ENCODE data around the gene LILRB1. TPM values are rescaled to one million over a fixed set of nuclear protein-coding genes. Genes with fewer than 3 reads are reported as not detected.
"Not testable (repeated sequence)": the region's sequence is repeated elsewhere in the genome, so short reads cannot be mapped to it uniquely, and the experiment has no call there.

LILRB1 gene
- total RNA-seq, 2 donors from 2014 or later: 4.7 to 8.2 TPM

DNA sequence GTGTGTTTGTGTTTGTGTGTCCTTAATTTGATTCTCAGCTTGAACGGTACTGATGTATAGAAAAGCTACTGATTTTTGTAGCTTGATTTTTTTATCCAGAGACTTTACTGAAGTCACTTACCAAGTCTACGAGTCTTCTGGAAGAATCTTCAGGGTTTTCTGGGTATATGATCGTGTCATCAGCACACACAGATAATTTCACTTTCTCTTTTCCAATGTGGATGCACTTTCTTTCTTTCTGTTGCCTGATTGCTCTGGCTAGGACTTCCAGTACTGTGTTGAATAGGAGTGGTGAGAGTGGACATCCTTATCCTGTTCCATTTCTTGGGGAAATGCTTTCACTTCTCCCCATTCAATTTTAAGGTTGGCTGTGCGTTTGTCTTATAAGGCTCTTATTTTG lies 7.9 kb upstream of the LILRB1 start:
- no peak for DNase-seq (ENCODE audit: low spot score)
- intact Hi-C loops (cut with DNase I): no loop called here

- DNase-seq (ENCODE audit: low spot score); intact Hi-C loops (cut with DNase I): not testable (repeated sequence)
Measured at GRCh38 chr19:54624234-54624633, 6.0 kb upstream of the LILRB1 start.

- intact Hi-C loops (cut with DNase I); DNase-seq (ENCODE audit: low spot score): not testable (repeated sequence)
Measured at GRCh38 chr19:54624934-54625730, 5.2 kb upstream of the LILRB1 start.

GRCh38 chr19:54626757-54627156 lies 3.5 kb upstream of the LILRB1 start:
- no peak for DNase-seq (ENCODE audit: low spot score)
- intact Hi-C loops (cut with DNase I): no loop called here

DNA sequence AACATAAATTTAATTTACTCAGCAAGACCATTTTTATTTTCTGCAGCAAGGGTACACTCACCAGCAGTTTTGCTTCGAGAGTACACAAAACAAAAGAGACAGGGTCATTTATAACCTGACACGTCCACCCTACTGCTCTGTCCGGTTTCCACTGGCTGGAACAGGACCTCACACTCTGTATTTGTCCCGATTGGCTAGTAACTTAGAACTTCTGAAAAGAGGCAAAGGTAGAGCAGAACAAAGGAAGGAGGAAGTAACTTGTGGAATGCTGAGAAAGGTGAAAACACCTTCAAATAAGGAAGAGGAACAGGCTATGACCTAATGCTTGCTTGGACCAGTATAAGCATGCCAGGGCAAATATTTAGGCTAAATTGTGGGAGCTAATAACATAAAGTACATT lies 2.4 kb upstream of the LILRB1 start:
- DNase-seq (ENCODE audit: low spot score); intact Hi-C loops (cut with DNase I): not testable (repeated sequence)

DNA sequence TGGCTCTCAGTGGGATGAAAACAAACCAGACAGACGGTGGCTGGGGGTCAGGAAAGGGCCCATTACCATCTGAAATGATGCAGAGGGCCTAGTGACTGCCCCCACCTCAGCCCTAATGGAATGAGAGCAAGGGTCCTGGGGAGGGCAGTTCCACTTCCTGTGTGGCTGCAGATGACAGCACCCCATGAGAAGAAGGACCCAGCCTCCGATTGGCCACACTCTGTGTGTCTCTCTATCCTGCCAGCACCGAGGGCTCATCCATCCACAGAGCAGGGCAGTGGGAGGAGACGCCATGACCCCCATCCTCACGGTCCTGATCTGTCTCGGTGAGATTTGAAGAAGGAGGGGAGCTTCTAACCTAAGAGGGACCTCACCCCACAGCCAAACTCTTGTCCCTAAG lies 498 bp downstream of the LILRB1 start:
- intact Hi-C loops (cut with DNase I): no loop called here
- no peak for DNase-seq (ENCODE audit: low spot score)

DNA sequence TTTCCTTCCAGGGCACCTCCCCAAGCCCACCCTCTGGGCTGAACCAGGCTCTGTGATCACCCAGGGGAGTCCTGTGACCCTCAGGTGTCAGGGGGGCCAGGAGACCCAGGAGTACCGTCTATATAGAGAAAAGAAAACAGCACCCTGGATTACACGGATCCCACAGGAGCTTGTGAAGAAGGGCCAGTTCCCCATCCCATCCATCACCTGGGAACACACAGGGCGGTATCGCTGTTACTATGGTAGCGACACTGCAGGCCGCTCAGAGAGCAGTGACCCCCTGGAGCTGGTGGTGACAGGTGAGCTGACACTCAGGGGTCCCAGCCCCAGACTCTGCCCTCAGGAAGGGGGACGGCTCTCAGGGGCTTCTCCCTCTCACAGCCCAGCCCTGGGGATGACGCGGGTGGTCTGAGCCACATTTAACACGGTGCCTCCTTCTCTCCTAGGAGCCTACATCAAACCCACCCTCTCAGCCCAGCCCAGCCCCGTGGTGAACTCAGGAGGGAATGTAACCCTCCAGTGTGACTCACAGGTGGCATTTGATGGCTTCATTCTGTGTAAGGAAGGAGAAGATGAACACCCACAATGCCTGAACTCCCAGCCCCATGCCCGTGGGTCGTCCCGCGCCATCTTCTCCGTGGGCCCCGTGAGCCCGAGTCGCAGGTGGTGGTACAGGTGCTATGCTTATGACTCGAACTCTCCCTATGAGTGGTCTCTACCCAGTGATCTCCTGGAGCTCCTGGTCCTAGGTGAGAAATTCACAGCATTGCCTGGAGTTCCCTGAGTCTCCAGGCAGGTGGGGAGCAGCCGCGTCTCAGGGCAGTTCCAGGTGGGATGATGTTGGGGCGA lies 1.4 kb downstream of the LILRB1 start:
- intact Hi-C loops (cut with DNase I); DNase-seq (ENCODE audit: low spot score): not testable (repeated sequence)

DNA sequence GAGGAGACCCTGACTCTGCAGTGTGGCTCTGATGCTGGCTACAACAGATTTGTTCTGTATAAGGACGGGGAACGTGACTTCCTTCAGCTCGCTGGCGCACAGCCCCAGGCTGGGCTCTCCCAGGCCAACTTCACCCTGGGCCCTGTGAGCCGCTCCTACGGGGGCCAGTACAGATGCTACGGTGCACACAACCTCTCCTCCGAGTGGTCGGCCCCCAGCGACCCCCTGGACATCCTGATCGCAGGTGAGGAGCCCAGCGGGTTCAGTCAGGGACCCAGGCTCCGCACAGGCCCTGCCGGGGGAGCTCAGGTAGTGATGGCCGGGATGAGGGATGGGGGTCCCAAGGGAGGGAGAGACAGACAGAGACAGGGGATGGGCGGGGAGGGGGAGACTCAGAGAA lies 2.2 kb downstream of the LILRB1 start:
- DNase-seq (ENCODE audit: low spot score); intact Hi-C loops (cut with DNase I): not testable (repeated sequence)

- intact Hi-C loops (cut with DNase I): no loop called here
- DNase-seq (ENCODE audit: low spot score): no peak
Measured at GRCh38 chr19:54633401-54633800, 3.1 kb downstream of the LILRB1 start.

GRCh38 chr19:54636081-54636480 lies 5.8 kb downstream of the LILRB1 start:
- intact Hi-C loops (cut with DNase I); DNase-seq (ENCODE audit: low spot score): not testable (repeated sequence)

DNA sequence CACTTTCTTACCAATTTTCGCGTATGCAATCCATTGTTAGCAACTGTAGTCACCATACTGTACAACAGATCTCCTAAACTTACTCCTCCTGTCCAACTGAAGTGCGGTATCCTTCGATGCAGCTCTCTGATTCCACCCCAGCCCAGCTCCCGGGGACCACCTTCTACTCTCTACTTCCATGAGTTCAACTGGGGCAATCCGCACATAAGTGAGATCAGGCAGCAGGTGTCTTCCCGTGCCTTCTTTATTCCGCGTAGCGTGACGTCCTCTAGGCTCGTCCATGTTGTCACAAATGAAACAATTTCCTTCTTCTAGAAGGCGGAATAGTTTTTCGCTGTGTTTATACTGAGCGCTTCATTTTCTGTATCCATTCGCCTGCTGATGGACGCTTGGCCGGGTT lies 8.4 kb downstream of the LILRB1 start:
- intact Hi-C loops (cut with DNase I): no loop called here
- DNase-seq (ENCODE audit: low spot score): no peak

DNA sequence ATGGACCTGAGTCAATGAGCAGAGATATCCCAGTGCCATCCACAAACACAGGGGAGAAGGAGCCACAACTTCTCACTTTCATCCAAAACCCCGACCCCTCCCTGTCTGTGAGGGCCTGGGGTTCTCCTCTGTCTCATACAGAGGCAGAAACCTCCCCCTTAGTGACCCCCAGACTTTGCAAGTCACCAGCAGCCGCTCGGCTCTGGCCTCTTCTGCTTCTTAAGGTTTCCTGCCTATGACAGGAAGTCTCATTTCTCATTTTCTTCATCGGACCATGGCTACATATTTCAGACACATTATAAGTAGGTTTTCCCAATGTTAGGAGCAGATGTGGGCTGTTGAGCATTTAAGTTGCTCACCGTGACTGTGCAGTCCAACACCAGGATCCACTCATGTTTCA lies 12.7 kb downstream of the LILRB1 start:
- intact Hi-C loops (cut with DNase I): not testable (repeated sequence)
- DNase-seq (ENCODE audit: low spot score): peak; percentile 62

DNA sequence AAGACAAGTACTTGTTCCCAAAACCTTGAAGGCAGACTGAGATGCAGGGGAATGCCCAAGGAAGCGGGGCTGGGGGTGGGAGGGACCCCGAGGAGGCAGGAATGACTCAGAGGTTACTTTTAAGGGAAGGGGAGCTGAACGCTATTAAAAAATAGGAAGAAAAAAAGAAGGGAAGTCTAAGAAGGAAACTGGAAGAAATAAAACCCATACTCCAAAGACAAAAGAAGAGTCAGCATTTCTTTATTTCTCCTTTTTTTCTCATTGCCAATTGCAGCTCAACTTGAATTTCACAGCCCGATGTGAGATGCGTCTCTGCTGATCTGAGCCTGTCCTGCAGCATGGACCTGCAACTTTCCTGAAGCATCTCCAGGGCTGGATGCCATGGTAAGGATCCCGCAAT lies 13.3 kb downstream of the LILRB1 start:
- intact Hi-C loops (cut with DNase I): not testable (repeated sequence)

DNA sequence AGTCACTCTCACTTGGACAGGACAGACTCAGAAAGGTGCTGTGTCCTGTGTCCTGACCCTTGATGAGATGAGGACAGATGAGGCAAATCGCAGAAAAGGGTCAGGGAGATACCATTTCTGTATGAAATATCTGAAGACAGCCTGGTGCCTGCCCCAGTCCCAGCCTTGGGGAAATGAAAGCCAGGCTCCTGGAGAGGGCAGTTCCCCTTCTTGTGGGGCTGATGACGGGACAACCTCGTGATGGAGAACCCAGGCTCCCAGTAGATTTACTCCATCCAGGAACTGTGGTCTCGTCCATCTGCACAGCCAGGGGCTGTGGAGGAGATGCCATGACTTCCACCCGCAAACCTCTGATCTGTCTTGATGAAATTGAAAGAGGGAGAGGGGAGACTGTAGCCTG lies 13.8 kb downstream of the LILRB1 start:
- peak; percentile 72 for DNase-seq (ENCODE audit: low spot score)
- intact Hi-C loops (cut with DNase I): no loop called here

More for the DNA sequence above, 13.3 kb downstream of the LILRB1 start:
- peak; percentile 34 for DNase-seq (ENCODE audit: low spot score)

DNA sequence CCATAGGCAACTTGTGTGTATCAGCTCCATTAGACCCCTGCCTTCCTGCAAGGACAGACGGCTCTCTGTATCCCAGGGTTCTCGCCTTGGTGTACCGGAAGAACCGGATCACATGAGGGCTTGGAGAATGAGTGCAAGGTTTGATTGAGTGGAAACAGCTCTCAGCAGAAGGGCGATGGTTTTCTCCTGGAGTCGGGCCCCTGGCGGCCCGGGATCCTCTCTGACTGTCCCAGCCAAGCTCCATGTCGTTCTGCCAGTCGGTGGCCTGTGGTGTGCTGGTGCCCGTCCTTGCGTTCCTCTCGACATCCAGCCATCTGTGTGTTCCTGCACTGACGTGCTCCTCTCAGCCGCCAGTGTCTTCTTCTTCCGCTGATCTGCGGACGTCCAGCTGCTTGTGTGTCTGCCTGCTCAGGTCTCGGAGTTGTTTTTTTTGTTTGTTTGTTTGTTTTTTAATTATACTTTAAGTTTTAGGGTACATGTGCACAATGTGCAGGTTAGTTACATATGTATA lies 16.1 kb downstream of the LILRB1 start:
- intact Hi-C loops (cut with DNase I): no loop called here
- peak; percentile 50 for DNase-seq (ENCODE audit: low spot score)

- DNase-seq (ENCODE audit: low spot score): no peak
- intact Hi-C loops (cut with DNase I): no loop called here
Measured at GRCh38 chr19:54648129-54648528, 17.8 kb downstream of the LILRB1 start.

GRCh38 chr19:54650108-54650655 lies 19.9 kb downstream of the LILRB1 start:
- DNase-seq (ENCODE audit: low spot score): no peak
- intact Hi-C loops (cut with DNase I): no loop called here

GRCh38 chr19:54653181-54653809 lies 23.0 kb downstream of the LILRB1 start:
- intact Hi-C loops (cut with DNase I): no loop called here
- DNase-seq (ENCODE audit: low spot score): no peak

All from posterior vena cava (tissue), 2 donors.